Stimulated activated CD4-positive, alpha-beta T cell treated with anti-CD3 and anti-CD28 coated beads, Interleukin-2, amount 100 ng/mL, for 4 hours (primary cell): ENCODE data around the gene DOK6.
"Not testable (repeated sequence)": the region's sequence is repeated elsewhere in the genome, so short reads cannot be mapped to it uniquely, and the experiment has no call there.

Source experiments
- DNase-seq: peaks from one replicate; pipeline ENCODE4 v3.0.0-alpha.2; 2020; ENCODE audit warnings: low read depth

Gene DOK6

DNA sequence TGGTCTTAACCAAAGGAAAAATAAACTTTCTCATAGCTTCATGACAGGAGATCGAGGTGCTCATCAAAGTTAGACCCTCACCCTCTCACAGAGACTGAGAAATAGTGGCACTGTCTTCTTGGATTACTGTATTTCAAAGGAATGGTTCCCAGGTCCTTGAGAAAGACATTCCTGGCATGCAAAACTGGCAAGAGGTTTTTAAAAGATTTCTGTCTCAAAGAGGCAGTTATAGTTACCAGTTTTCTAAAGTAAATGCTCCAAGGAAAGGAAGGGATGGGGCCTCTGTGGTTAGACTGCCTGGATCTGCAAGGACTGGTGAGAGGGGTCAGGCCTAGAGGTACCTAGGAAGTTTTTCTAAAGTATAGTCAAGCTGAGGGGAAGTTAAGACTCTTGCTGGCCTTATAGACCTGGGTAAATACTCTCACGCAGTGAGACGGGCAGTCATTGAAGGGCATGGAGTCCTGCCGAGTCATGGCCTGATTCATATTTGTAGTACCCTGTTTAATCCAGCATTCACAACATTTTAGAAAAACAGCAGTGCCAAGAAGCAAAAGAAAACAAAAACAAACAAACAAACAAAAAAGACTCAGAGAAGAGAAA, 226.1 kb downstream of the DOK6 start:
- DNase-seq, result no peak

- no peak for DNase-seq
Measured at GRCh38 chr18:69628774-69629359, 228.2 kb downstream of the DOK6 start.

- no peak for DNase-seq
Measured at GRCh38 chr18:69631281-69631680, 230.6 kb downstream of the DOK6 start.

GRCh38 chr18:69635482-69635881, 234.8 kb downstream of the DOK6 start:
- no peak for DNase-seq

DNA sequence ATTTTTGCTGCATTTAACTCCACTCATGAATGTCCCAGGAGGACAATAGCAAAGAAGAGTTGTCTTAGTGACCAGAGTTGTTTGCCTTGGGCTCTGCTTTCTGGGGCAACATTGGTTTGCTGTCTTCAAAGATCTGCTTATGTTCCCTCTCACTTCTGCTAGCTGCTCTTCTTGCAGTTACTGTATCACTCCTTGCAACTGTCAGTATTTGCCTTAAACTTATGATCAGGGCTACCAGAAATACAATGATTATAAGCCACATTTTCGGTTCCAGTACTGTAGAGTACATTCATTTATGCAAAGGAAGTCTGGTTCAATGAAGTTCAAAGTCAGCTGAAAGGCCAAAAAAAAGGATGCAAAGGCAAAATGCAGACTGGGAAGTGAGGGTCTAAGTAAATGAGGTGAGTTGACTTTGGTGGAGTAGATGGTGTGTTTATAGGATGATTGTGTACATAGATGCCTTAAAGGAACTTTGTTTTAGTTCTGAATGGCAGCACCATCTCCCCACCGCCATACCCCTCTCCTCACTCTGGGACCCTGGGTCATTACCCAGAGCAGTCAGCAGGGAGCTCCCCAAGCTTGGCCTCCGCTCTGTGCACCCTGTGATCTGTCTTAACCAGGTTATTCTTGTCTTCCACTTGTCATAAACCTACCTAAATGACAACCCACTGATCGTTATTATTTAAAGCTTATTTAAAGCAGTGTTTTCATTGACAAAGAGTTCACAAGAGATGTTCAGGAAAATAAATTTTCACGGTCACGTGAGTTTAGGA, 236.0 kb downstream of the DOK6 start:
- no peak for DNase-seq

- no peak for DNase-seq
Measured at GRCh38 chr18:69638056-69638455, 237.4 kb downstream of the DOK6 start.

GRCh38 chr18:69647702-69648101, 247.0 kb downstream of the DOK6 start:
- DNase-seq, result no peak

- DNase-seq, result no peak
Measured at GRCh38 chr18:69648486-69648885, 247.8 kb downstream of the DOK6 start.

DNA sequence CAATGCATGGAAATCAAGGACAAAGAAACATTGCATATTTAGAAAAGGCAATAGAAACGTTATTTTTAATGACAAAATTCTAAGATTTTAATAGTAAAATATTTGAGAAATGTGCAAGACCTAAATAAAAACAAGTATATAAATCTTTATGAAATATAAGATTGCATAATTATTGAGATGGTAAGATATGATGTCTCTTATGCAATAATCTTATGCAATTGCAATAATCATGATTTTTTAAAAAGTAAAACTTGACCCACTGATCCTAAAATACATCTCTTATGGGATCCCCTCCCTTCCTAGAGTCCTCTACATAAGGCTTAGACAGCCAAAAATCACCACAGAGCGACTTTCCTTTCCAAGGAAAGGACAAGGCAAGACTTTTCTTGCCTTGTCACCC, 249.0 kb downstream of the DOK6 start:
- DNase-seq, result no peak

DNA sequence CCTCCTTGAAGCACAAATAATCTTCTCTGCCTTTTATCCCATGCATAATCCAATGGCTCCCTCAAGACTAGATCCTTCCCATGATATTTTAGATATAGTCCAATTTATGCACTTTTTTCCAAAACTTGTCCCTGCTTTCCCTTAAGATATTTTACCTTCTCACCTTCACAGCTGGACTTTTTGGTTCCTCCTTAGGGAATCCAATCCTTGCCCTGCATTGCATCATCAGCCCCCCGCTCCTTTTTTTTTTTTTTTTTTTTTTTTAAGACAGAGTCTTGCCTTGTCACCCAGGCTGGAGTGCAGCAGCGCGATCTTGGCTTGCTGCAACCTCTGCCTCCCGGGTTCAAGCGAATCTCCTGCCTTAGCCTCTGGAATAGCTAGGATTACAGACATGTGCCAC, 250.6 kb downstream of the DOK6 start:
- no peak for DNase-seq

DNA sequence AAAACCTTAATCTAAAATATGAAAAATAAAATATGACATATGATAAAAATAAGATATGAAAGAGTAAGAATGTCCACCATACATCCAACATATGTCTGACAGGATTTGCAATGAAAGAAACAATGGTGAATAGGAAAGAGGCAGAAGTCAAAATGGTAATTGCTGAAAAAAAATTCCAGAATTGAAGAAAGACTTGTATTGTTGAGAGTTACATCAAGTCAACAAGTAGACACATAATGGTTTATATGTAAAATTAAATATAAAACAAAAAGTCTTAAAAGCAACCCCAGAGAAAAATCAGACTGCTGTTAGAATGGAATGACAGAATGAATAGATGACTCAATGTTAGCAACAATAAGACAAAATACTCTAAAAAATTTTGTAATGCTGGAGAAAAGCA, 255.1 kb downstream of the DOK6 start:
- DNase-seq, result no peak

- DNase-seq, result no peak
Measured at GRCh38 chr18:69658103-69658502, 257.4 kb downstream of the DOK6 start.

DNA sequence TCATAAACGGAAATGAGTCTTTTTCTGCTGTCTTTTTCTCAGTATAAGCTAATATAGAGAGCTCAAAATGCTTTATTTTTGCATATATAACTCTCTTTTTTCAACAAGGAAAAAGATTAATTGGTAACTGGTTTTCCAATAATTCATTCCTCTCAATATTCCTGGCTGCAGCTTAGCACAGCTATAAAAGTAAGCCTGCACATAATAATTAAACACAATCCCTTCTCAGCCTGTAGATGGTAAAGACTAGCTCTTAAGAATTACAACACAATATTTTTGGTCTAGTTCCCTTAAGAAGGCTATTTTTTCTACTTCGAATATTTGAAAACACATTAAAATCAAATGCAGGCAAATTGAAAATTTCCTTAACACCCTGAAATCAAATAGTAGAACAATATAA, 258.0 kb downstream of the DOK6 start:
- DNase-seq, result no peak

DNA sequence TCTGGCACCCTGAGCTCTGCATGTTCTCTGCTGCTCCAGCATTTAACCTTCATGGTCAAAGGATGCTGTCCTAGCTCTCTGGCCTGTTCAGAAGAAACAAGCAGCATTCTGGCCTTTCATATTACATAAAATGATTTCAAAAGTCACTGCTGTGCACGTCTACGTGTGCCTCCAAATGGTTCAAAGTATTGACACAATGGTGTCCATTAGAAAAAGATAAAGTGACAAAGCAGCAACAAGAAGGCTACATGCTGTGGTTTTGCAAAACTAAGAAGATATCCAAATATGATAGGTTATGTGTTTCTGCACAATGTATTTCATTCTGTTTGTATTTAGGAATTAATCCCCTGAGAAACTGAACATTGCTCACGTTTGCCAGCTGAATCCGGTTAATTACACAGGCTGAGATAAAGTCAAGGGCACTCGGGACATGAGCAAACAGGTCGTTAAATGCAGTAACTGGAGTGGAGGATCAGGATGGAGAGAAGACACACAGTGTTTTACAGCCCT, 258.5 kb downstream of the DOK6 start:
- no peak for DNase-seq

DNA sequence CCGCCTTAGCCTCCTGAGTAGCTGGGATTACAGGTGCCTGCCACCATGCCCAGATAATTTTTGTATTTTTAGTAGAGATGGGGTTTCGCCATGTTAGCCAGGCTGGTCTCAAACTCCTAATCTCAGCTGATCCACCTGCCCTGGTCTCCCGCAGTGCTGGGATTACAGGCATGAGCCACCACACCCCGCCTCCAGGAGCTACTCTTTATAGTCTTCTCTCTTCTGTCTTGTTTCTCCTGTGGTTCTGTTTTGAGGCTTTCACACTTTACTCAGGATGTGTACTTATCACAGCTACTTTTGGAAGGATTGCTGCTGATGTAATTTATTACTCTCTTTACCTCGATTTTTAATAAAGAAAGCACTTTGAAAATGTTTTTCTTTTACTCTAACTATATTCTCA, 261.4 kb downstream of the DOK6 start:
- not testable (repeated sequence) for DNase-seq

GRCh38 chr18:69664399-69664798, 263.7 kb downstream of the DOK6 start:
- DNase-seq, result no peak

DNA sequence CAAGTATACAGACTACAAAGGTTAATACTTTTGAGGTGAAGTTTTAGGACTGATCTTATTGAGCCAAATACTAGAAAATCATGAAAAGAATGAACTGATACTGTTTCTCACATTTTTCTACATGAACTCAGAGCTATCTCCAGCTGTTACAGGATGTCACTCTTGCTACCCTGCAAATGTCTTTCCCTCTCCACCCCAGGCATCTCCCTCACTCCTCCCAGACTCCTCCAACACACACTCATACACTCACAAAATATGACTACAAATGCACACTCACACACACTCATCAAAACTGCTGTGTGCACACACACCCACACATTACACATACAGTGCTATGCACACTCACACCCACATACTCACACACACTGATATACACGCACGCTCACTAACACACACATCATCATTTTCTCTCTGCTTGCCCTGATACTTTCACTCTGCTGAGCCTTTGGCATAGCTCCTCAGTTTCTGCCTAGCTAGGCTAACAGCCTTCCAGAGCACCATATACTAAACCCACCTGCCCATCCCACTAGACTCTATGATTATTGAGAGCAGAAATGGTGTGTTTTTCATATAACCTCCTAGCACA, 273.7 kb downstream of the DOK6 start:
- no peak for DNase-seq

GRCh38 chr18:69674966-69675365, 274.3 kb downstream of the DOK6 start:
- DNase-seq, result no peak

- DNase-seq, result no peak
Measured at GRCh38 chr18:69677595-69677994, 276.9 kb downstream of the DOK6 start.

GRCh38 chr18:69680123-69680522, 279.4 kb downstream of the DOK6 start:
- no peak for DNase-seq

DNA sequence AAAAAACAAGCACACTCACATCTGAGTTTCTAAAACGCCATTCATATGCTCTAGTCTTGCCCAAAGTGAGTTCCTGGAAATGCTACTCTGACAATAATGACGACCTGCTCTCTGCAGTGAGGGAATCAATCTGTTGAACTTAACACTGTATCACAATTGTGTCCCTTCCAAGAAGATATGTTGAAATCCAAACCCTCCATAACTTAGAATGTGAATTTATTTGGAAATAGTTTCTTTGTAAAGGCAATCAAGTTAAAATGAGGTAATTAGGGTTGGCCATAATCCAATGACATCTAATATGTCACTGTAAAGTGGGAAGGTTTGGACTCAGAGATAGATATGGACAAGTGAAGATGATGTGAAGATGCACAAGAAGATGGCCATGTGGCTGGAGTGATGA, 282.5 kb downstream of the DOK6 start:
- DNase-seq, result no peak

DNA sequence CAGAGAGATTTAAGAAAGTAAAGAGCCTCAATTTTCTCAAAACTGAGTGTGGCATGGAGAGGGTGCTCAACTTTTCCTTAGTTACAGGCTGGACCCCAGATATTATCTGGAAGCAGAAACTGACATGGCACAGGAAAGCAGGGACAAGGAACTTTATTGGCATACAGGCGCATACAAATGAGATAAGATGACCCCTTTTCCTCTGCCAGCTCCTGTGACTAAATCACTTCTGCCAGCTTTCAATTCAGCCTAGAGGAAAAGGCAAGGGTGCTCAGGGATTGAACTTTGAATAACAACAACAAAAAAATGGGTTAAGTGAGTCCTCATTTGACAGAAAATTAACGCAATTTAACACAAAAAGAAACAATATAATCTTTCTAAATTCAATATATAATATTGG, 284.1 kb downstream of the DOK6 start:
- DNase-seq, result no peak

- DNase-seq, result no peak
Measured at GRCh38 chr18:69686861-69687260, 286.2 kb downstream of the DOK6 start.
